Glomerular visceral epithelial cell (primary cell): ENCODE measurements around the gene VPS26A.

Experiments
- DNase-seq: peaks from one replicate; pipeline ENCODE4 v3.0.0-alpha.2; 2016; ENCODE audit errors: extremely low spot score

The VPS26A gene

GRCh38 chr10:69220507-69220906 lies 96.5 kb downstream of the VPS26A start:
- DNase-seq, result no peak
